Tibial artery (tissue), 4 donors: ENCODE measurements around the gene TTLL11.

Source experiments
- DNase-seq, 2 donors: peaks; one replicate each; pipeline ENCODE4 v3.0.0-alpha.2; 2019
- H3K27ac ChIP-seq, 2 donors: fragments of 200-600 bp; sonication (generic) in 1 of 2; 1 replicate in 1 of 2; 2 replicates in 1 of 2; pipeline ENCODE4 v1.5.1; 2018 to 2019; ENCODE audit warnings: mild to moderate bottlenecking in 1 of 2
- H3K27me3 ChIP-seq, 2 donors: fragments of 200-600 bp; sonication (generic) in 1 of 2; one replicate each; pipeline versions ENCODE4 v1.5.1 to v1.6.0; 2016 to 2019
- H3K36me3 ChIP-seq, 3 donors: fragments of 200-600 bp; sonication (generic) in 2 of 3; one replicate each; pipeline ENCODE4 v1.5.1; 2016 to 2019; ENCODE audit warnings: mild to moderate bottlenecking in 2 of 3
- H3K4me1 ChIP-seq, 4 donors: fragments of 200-600 bp; sonication (generic) in 2 of 4; 1 replicate in 3 of 4; 2 replicates in 1 of 4; pipeline ENCODE4 v1.5.1; 2016 to 2019
- H3K4me3 ChIP-seq, 2 donors: fragments of 200-600 bp; sonication (generic) in 1 of 2; 1 replicate in 1 of 2; 2 replicates in 1 of 2; pipeline ENCODE4 v1.5.1; 2018 to 2019; ENCODE audit warnings: mild to moderate bottlenecking in 2 of 2
- H3K9me3 ChIP-seq, 3 donors: fragments of 200-600 bp; sonication (generic) in 1 of 3; one replicate each; pipeline ENCODE4 v1.5.1; 2016 to 2019
- CTCF ChIP-seq, 2 experiments: fragments of 200-600 bp in 1 of 2; fragments of 450-650 bp in 1 of 2; IDR thresholded peaks; one replicate each; pipeline ENCODE4 v1.5.1; 2017 to 2019; ENCODE audit warnings: antibody characterized with exemption in 2 of 2, mild to moderate bottlenecking in 1 of 2, moderate library complexity in 1 of 2
- intact Hi-C: fragments of 100-400 bp; cut with DNase I; formaldehyde crosslinking; loops from one replicate; pipeline ENCODE4 v1.15.0; 2023; ENCODE audit warnings: low total_unique reads

TTLL11 gene

GRCh38 chr9:121837113-121837961 lies 255.8 kb downstream of the TTLL11 start:
- no peak for DNase-seq
- Histone ChIP-seq H3K4me1 (peaks cover 0 to 6% (median 0%) of the 10 kb centered on the region in 4 donors), H3K27ac (no peak overlapping the region), H3K36me3 (peaks cover 0 to 11% (median 6%) of the 10 kb centered on the region in 3 donors), H3K9me3 (no peaks in the 10 kb centered on the region), H3K4me3 (no peak overlapping the region), H3K27me3 (no peaks in the 10 kb centered on the region)
- TF ChIP-seq CTCF (IDR thresholded peaks at IDR 0.05) = no peak
- intact Hi-C loops = no loop called here

- H3K4me3 ChIP-seq = no peak overlapping the region
- no peak for TF ChIP-seq CTCF (IDR thresholded peaks at IDR 0.05)
- no peak overlapping the region for H3K27ac ChIP-seq
- intact Hi-C loops = no loop called here
- no peak for DNase-seq
- no peaks in the 10 kb centered on the region for H3K9me3 ChIP-seq
- no peaks in the 10 kb centered on the region for H3K27me3 ChIP-seq
- H3K4me1 ChIP-seq = no peaks in the 10 kb centered on the region
- H3K36me3 ChIP-seq = peaks cover 0 to 7% (median 6%) of the 10 kb centered on the region in 3 donors
These were observed 256.7 kb downstream of the TTLL11 start for GRCh38 chr9:121836366-121836885.

GRCh38 chr9:121835587-121836365 lies 257.3 kb downstream of the TTLL11 start:
- DNase-seq = no peak

GRCh38 chr9:121833061-121833460 lies 260.0 kb downstream of the TTLL11 start:
- TF ChIP-seq CTCF (IDR thresholded peaks at IDR 0.05) = no peak
- H3K4me1 ChIP-seq = no peaks in the 10 kb centered on the region
- intact Hi-C loops = no loop called here
- no peaks in the 10 kb centered on the region for H3K36me3 ChIP-seq
- H3K27me3 ChIP-seq = no peaks in the 10 kb centered on the region
- H3K9me3 ChIP-seq = no peaks in the 10 kb centered on the region
- DNase-seq = no peak
- H3K4me3 ChIP-seq = no peak overlapping the region
- H3K27ac ChIP-seq = no peak overlapping the region

More at GRCh38 chr9:121835587-121836365, 257.3 kb downstream of the TTLL11 start:
- Histone ChIP-seq H3K36me3 (peaks cover 0 to 1% (median under 1%) of the 10 kb centered on the region in 3 donors), H3K27ac (no peak overlapping the region), H3K4me1 (no peaks in the 10 kb centered on the region), H3K27me3 (no peaks in the 10 kb centered on the region), H3K9me3 (no peaks in the 10 kb centered on the region), H3K4me3 (no peak overlapping the region)
- intact Hi-C loops = no loop called here
- TF ChIP-seq CTCF (IDR thresholded peaks at IDR 0.05) = no peak

- H3K27ac ChIP-seq = no peak overlapping the region
- no peaks in the 10 kb centered on the region for H3K27me3 ChIP-seq
- H3K4me3 ChIP-seq = no peak overlapping the region
- intact Hi-C loops = no loop called here
- no peaks in the 10 kb centered on the region for H3K36me3 ChIP-seq
- TF ChIP-seq CTCF (IDR thresholded peaks at IDR 0.05) = no peak
- DNase-seq = no peak
- H3K9me3 ChIP-seq = no peaks in the 10 kb centered on the region
- no peaks in the 10 kb centered on the region for H3K4me1 ChIP-seq
These were observed 261.2 kb downstream of the TTLL11 start for GRCh38 chr9:121831869-121832268.
